MM.1S (cell line): ENCODE measurements around the gene LYPD5.

Experiments used
- DNase-seq: peaks from one replicate; pipeline ENCODE4 v3.0.0-alpha.2; 2015
- H2AFZ ChIP-seq: fragments of 300-600 bp; sonication (generic); 2 replicates; pipeline ENCODE4 v1.6.0; 2016; ENCODE audit warnings: antibody characterized with exemption, low read length
- H3F3A ChIP-seq: fragments of 300-600 bp; sonication (generic); 2 replicates; pipeline ENCODE4 v1.6.1; 2016; ENCODE audit warnings: mild to moderate bottlenecking, antibody characterized with exemption, low read length, moderate library complexity, mixed read lengths; ENCODE audit not compliant: insufficient read depth
- H3K27ac ChIP-seq: fragments of 300-600 bp; sonication (generic); 2 replicates; pipeline ENCODE4 v1.5.1; 2016; ENCODE audit warnings: mild to moderate bottlenecking, low read length
- H3K27me3 ChIP-seq: fragments of 300-600 bp; sonication (generic); replicated peaks from 2 replicates; pipeline ENCODE4 v1.6.0; 2016; ENCODE audit warnings: low read length; ENCODE audit not compliant: insufficient read depth
- H3K36me3 ChIP-seq: fragments of 300-600 bp; sonication (generic); replicated peaks from 2 replicates; pipeline ENCODE4 v1.6.1; 2016; ENCODE audit warnings: mild to moderate bottlenecking, low read length, mixed read lengths; ENCODE audit not compliant: insufficient read depth
- H3K4me1 ChIP-seq: fragments of 300-600 bp; sonication (generic); 2 replicates; pipeline ENCODE4 v1.6.1; 2016; ENCODE audit warnings: low read length, mixed read lengths
- H3K4me2 ChIP-seq: fragments of 300-600 bp; sonication (generic); 2 replicates; pipeline ENCODE4 v1.6.0; 2016; ENCODE audit warnings: low read depth, low read length
- H3K4me3 ChIP-seq: fragments of 300-600 bp; sonication (generic); 2 replicates; pipeline ENCODE4 v1.5.1; 2016; ENCODE audit warnings: low read length, mixed read lengths
- H3K79me2 ChIP-seq: fragments of 300-600 bp; sonication (generic); 2 replicates; pipeline ENCODE4 v1.6.1; 2016; ENCODE audit warnings: mixed run types, low read length, mixed read lengths
- H3K9ac ChIP-seq: fragments of 300-600 bp; sonication (generic); 2 replicates; pipeline ENCODE4 v1.6.1; 2016; ENCODE audit warnings: low read length, mixed read lengths
- H3K9me2 ChIP-seq: fragments of 300-600 bp; sonication (generic); replicated peaks from 2 replicates; pipeline ENCODE4 v1.6.1; 2016; ENCODE audit warnings: mild to moderate bottlenecking, low read length, mixed read lengths; ENCODE audit not compliant: insufficient read depth
- H3K9me3 ChIP-seq: fragments of 300-600 bp; sonication (generic); replicated peaks from 2 replicates; pipeline ENCODE4 v1.6.1; 2016; ENCODE audit warnings: mild to moderate bottlenecking, low read length, mixed read lengths; ENCODE audit not compliant: insufficient read depth
- H4K20me1 ChIP-seq: fragments of 300-600 bp; sonication (generic); 2 replicates; pipeline ENCODE4 v1.6.1; 2016; ENCODE audit warnings: mild to moderate bottlenecking, low read length, moderate library complexity, mixed read lengths; ENCODE audit not compliant: insufficient read depth
- EZH2 ChIP-seq: fragments of 300-600 bp; sonication (generic); optimal IDR thresholded peaks from 2 replicates; pipeline ENCODE3; 2017; ENCODE audit warnings: low read depth, mild to moderate bottlenecking, antibody characterized with exemption, low read length, mixed read lengths
- EZH2phosphoT487 ChIP-seq: fragments of 300-600 bp; sonication (generic); IDR thresholded peaks from 2 replicates; pipeline ENCODE4 v1.6.1; 2018; ENCODE audit warnings: antibody characterized with exemption, low read length
- TF ChIP-seq, protein P1 (sequence below): fragments of 300-600 bp; sonication (generic); IDR thresholded peaks from 2 replicates; pipeline ENCODE4 v1.5.1; 2016; ENCODE audit warnings: antibody characterized with exemption, low read length, mixed read lengths

Gene LYPD5

DNA sequence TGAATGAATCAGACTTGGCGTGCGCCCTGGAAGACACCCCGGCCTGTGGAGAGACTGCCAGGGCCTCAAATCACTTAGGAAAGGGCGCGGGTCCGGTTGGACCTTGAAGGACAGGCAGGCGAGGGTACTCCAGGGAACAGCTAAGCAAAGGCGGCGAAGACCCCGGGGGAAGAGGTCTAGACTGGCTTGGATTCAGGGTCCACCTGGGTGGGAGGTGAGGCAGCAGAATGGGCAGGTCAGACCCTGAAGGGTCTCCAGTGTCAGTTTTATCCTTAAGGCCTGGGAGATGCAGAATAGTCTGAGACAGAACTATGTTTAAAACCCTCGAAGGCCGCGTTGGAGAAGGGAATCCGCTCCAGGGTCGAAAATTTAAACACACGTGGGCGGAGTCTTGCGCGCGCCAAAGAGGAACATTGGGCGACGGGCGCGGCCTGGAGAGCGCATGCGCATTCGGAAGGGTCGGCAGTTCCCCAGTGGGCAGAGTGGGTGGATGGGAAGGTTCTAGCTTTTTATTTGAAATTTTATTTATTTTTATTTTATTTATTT lies 46.9 kb downstream of the LYPD5 start:
- Histone ChIP-seq H3K4me2 (peak overlapping the region; percentile 99), H3K27me3 (no peaks in the 10 kb centered on the region), H3K9me3 (no peaks in the 10 kb centered on the region), H3K27ac (peak overlapping the region; percentile 95), H2AFZ (peak overlapping the region; percentile 66), H3K36me3 (no peaks in the 10 kb centered on the region), H3K9ac (peak overlapping the region; percentile 98), H3K4me1 (peaks cover 29% of the 10 kb centered on the region), H3K4me3 (peak overlapping the region; percentile 99), H3K9me2 (no peaks in the 10 kb centered on the region), H3K79me2 (peaks cover 48% of the 10 kb centered on the region), H4K20me1 (no peaks in the 10 kb centered on the region), H3F3A (peaks cover 32% of the 10 kb centered on the region)
- peak; percentile 87 for DNase-seq
- no peak for TF ChIP-seq EZH2
- no peak for TF ChIP-seq EZH2phosphoT487
- TF ChIP-seq, protein P1, sequence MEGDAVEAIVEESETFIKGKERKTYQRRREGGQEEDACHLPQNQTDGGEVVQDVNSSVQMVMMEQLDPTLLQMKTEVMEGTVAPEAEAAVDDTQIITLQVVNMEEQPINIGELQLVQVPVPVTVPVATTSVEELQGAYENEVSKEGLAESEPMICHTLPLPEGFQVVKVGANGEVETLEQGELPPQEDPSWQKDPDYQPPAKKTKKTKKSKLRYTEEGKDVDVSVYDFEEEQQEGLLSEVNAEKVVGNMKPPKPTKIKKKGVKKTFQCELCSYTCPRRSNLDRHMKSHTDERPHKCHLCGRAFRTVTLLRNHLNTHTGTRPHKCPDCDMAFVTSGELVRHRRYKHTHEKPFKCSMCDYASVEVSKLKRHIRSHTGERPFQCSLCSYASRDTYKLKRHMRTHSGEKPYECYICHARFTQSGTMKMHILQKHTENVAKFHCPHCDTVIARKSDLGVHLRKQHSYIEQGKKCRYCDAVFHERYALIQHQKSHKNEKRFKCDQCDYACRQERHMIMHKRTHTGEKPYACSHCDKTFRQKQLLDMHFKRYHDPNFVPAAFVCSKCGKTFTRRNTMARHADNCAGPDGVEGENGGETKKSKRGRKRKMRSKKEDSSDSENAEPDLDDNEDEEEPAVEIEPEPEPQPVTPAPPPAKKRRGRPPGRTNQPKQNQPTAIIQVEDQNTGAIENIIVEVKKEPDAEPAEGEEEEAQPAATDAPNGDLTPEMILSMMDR, result no peak

DNA sequence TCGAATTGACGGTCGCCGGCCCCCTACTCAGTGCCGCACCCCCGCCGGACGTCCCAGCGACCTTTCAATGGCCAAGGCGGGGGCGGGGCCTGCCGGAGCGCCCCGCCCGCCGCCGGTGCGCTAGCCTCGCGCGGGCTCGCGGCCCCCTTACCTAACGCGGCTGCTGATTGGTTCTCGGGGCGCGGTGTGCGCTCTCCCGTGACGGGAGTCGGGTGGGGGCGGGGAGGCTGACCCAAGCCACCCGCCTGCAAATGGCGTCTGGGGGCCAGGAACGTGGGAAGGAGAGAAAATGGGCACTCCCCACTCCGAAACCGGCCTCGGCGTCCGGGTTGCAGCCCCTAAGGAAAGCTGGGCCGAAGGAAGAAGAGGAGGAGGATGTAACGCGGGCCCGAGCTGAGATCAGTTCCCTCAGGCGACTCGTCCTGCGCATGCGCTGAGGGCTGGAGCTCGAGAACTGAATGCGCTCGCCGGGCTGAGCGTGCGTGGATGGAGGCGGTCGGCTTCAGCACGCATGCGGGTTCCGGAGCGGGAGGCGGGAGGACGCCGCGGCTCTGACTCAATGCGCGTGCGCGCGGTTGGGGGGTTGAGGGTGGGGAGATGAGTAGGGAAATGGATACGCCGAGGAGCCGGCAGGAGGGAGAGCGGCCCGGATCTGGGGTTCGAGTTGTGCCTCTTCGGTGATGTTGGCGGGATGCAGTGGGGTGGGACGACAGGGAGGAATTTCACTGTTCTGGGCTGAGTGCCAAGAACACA lies 47.6 kb downstream of the LYPD5 start, which contains the start of gene SMG9:
TSS of gene SMG9 (minus strand) at position 460 of the 753 bp plus-strand sequence. CDS start 4,221 bp downstream, outside the sequence.
- no peaks in the 10 kb centered on the region for H3K9me2 ChIP-seq
- peak within 1 kb of the TSS; percentile 99 for H3K4me2 ChIP-seq
- H3K9me3 ChIP-seq, result no peaks in the 10 kb centered on the region
- H3K79me2 ChIP-seq, result peaks cover 54% of the 10 kb centered on the region
- H2AFZ ChIP-seq, result peak within 1 kb of the TSS; percentile 82
- peaks cover 32% of the 10 kb centered on the region for H3F3A ChIP-seq
- H3K4me3 ChIP-seq, result peak within 1 kb of the TSS; percentile 99
- TF ChIP-seq, protein P1, result no peak
- TF ChIP-seq EZH2phosphoT487 (no peak), EZH2 (no peak)
- peak within 1 kb of the TSS; percentile 98 for H3K9ac ChIP-seq
- peak within 1 kb of the TSS; percentile 95 for H3K27ac ChIP-seq
- H4K20me1 ChIP-seq, result no peaks in the 10 kb centered on the region
- H3K27me3 ChIP-seq, result no peaks in the 10 kb centered on the region
- peak; percentile 97 for DNase-seq
- H3K36me3 ChIP-seq, result no peaks in the 10 kb centered on the region
- peaks cover 29% of the 10 kb centered on the region for H3K4me1 ChIP-seq

DNA sequence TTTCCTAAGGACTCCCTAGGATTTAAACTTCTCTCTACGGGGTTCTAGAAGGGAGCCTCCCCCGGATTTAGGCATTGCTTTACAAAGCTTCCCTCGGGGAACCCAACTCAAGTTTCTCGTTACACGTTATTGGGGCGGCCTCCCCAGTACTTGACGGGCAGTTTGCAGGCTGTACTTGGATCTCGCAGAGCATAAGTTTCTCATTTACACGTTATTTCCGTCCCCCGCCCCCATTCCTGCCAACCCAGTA lies 48.1 kb downstream of the LYPD5 start:
- Histone ChIP-seq H3K9me3 (no peaks in the 10 kb centered on the region), H3K27ac (peak overlapping the region; percentile 95; the same call in 1 of the 2 replicates), H3K36me3 (no peaks in the 10 kb centered on the region; the same call in 1 of the 2 replicates), H3K4me1 (peaks cover 29% of the 10 kb centered on the region), H3K4me2 (peak overlapping the region; percentile 99), H3K9me2 (no peaks in the 10 kb centered on the region), H3K9ac (peak overlapping the region; percentile 98), H2AFZ (peak overlapping the region; percentile 39; the same call in 1 of the 2 replicates), H3K4me3 (peak overlapping the region; percentile 99), H4K20me1 (no peaks in the 10 kb centered on the region), H3K27me3 (no peaks in the 10 kb centered on the region), H3K79me2 (peaks cover 58% of the 10 kb centered on the region), H3F3A (peaks cover 29% of the 10 kb centered on the region)
- TF ChIP-seq, protein P1, result no peak
- no peak for DNase-seq
